ENCODE measurements around the gene TAF5L.

Gene TAF5L

DNA sequence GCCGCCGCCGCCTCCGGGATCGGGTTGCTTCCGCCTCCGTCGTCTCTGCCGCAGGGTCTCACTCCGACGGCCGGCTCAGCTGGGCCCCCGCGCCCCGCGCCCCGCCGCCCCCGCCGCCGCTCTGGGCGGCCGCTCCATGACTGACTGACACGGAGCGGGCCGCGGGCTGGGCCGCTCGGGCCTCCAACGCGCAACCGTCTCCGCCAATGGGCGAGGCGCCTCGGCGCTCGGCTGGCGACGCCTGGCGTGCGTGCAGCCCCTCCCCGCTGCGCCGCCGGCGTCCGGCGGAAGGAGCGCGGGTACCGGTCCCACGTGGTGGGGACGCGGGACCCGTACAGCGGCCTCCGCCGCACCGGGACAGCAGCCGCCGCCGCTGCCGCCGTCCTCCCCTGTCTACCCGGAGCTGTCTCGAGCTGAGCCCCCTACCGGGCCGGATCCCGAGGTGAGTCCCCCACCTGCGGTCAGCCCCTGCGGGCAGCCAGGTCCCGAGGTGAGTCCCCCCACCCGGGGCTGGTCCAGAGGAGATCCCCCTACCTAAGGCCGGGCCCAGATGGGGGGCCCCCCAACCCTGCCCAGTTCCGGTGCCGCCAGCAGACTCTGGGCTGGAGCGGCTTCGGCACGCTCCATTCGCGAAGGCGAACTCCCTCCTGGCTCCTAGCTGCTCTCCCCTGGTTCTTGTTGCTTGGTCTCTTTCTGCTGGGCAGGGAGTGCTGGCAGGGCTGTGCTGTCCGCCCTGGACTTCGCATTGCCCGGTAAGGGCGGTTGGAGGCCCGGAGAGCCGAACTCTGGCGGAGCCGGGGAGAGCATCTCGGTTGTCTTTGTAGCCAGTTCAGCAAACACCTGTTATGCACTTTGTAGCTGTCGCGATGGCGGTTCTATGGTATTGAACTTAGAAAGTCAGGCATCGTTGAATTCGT lies at the start of gene TAF5L, which contains the start of gene URB2:
Gene TAF5L, minus strand, starts transcription at position 208 of the 917 bp plus-strand sequence. CDS start 11,640 bp downstream, outside the sequence.
Gene URB2, plus strand, starts transcription at position 333 of the 917 bp plus-strand sequence. CDS start 1,387 bp downstream, outside the sequence.
- DNase-seq (ENCODE audit: low spot score) = peak; percentile 80

DNA sequence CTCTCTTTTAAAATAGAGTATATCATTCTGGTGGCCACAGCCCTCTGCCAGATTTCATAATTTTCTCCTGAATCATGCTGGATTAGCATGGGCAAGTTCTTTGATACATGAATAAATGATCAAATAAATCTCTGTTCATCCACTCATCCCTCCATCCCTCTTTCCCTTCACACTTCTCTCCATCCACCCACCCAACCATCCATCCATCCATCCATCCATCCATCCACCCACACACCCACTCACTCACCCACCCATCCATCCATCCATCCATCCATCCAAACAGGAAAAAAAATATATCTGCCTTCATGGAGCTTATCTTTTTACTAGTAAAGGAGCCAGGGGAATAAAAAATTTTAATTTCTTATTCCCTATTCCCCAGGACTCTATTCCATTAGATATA lies 49.5 kb upstream of the TAF5L start:
- no peak for DNase-seq (ENCODE audit: low spot score)

- DNase-seq (ENCODE audit: low spot score) = no peak
Measured at GRCh38 chr1:229674042-229674441, 48.1 kb upstream of the TAF5L start.

GRCh38 chr1:229672246-229672645 lies 46.3 kb upstream of the TAF5L start:
- DNase-seq (ENCODE audit: low spot score) = no peak

GRCh38 chr1:229671310-229671709 lies 45.4 kb upstream of the TAF5L start:
- DNase-seq (ENCODE audit: low spot score) = no peak

DNA sequence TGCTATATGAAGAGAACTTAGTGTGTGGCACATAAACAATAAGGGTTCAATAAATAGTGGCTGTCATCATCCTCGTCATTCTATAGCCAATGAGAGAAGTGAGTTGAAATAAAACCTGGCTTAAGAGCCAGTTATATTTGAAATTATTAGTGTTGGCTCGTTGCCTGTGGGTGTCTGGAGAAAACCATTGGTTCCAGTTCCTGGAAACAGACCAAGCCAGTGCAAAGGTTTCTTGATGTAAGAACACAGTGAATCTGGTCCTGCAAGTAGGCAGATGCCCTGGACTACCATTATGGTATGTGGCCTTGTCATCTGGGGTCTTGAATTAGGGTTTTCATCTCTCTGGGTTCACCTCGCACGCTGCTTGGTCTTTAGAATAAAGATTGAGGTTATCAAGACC lies 43.4 kb upstream of the TAF5L start:
- DNase-seq (ENCODE audit: low spot score) = no peak

DNA sequence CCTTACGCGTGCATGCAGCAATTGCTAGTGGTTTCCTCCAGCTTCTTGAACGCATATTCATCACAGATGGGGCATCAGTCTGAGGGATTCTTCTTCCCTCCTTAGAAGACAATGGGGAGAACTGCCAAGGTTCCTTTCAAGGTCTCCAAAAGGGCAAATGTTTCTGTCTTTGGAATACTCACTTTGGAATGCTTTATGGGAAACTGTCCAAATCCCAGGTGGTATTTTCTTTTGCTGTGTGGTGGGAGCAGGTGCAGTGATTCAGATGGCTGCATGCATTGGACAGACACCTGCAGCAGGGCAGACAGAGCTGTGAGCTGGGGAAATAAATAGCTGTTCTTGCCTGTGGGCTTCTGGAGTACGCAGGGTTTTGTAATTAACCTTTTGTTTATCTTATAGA lies 40.7 kb upstream of the TAF5L start:
- no peak for DNase-seq (ENCODE audit: low spot score)

DNA sequence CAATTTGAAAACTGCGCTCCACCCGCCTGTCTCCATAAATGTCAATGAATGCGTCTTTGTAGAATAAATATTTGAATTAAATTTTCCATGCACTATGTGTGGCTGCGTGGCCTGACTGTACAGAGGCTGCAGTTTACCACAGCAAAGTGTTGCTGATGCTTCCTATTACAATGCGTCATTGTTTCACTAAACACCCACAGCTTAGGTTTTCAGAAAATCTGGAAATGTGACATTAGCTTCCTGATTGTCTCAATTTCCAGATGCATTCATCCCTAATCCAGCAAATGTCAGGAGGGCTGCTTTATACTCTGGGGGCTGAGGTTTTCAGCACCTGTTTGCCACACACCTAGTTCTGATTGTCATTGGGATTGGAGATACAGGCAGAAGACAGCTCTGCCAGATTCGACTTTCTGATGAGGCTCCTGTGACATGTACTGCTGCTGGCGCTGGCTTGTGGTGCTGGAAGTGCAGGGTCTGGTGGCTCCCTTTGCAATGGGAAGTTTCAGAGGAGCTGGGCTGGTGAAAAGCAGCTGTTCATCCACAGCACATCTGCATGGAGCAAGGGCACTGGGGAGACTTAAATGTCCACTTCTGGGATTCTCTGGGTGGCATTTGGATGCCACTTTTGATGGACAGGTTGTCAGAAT lies 40.1 kb upstream of the TAF5L start:
- DNase-seq (ENCODE audit: low spot score) = no peak

DNA sequence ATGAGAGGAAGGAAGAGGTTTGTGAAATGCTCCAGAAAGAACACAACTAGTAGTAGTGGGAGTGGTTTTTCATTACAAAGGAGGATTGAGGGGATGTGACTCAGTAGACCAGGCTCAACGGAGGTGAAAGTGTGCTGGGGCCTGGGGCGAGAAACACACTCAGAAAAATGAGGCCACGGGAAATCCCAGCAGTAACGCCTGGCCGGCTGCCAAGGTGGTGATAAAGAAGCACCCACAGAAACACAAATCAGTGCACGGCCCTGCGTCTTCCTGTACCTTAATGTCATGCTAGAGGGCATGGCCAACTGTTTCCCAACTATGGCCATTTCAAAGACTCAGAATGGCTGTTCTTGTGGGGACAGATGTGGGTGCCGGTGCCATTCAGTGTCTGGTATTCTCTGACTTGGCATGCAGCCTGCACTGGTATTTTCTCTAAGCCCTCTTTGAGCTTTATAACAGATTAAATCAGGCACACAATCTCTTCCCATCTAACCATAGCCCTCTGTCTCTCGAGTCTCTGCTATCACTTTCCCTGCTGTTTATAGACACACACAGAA lies 38.3 kb upstream of the TAF5L start:
- peak; percentile 75 for DNase-seq (ENCODE audit: low spot score)

DNA sequence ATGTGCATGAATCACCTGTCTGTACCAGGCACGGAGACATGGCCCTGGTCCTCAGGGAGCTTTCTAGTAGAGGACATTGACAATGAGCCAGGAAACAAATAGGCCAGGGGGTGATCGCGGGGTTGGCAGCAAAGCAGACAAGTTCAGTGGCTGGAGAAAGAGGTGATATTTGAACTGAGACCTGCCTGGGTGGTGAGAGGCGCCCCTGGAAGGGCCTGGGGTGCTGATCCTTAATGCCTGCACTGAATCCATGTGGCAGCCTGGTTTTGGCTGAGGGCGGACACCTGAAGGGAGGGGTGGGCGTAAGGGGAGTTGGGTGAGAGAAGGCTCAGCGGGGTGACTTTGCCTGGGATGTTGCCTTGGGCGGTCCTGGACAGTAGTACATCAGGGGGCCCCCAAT lies 36.0 kb upstream of the TAF5L start:
- DNase-seq (ENCODE audit: low spot score) = no peak

DNA sequence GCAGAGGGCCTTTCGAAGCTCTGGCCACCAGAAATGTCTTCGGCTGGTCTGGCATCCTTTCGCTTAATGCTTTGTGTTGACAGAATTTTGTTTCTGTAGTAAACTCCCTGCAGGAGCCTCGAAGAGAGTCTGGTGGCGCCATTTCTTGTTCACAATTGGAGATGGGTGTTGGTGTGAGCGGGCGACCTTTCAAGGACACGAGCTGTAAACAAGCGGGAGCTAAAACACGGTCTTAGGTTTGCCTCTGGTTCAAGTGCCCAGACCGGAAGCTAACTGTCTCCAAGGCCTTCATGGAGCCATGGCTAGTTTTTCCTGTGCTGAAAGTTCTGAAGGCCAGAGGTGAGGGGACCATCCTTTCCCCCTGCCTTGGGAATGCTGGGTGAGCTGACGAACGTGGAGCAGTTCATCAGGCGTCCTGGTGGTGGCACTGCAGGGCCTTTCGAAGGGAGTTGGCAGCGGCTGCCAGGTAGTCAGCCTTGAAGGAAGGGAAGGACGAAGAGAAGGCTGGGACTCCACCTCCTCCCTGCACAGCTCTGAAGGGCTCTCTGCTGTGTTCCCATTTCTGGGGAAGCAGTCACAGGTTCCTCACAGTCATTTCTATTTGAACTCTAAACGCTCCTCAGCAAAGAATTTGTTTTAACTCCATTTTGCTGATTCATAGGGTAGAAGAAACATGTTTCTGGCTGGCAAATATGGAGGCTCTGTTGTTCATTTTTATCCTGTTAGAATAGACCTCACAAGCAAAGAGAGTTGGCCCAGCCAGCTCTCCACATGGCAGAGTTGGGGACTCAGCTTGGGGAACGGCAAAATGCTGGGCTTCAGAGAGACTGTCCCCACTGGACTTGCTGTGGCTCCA lies 35.3 kb upstream of the TAF5L start:
- peak; percentile 63 for DNase-seq (ENCODE audit: low spot score)

DNA sequence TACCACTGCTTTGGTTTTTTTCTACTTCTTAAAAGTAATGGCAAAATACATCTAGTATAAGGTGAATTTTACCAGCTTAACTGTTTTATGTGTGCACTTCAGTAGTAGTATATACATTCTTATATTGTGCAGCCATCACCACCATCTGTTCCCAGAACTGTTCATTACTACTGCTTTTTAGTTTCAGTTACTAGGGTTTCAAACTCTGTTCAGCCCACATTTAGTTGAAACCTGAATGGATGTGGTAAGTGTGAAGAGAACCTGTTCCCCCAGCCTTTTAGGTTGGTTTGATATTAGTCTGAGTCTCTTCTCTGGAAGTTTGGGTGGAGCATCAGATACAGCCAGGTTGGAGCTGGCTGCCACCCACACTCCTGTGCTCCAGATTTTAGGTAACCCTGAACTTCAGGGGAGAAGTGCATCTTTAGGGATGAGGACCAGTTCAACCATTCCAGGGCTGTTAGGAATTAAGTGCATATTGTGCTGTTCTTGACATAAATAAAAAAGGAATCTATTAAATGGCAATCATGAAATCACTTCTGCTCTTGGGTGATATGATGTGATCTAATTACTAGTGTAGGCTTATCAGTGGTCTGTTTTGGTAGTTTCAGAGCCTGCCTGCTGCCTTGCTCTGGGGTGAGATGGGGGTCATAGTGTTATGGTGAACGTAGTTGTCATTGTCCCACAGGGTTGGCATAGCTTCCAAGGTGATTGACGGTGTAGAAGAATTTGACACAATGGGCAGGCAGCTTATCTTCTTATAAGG lies 32.3 kb upstream of the TAF5L start:
- no peak for DNase-seq (ENCODE audit: low spot score)

GRCh38 chr1:229655781-229656180 lies 29.9 kb upstream of the TAF5L start:
- no peak for DNase-seq (ENCODE audit: low spot score)

DNA sequence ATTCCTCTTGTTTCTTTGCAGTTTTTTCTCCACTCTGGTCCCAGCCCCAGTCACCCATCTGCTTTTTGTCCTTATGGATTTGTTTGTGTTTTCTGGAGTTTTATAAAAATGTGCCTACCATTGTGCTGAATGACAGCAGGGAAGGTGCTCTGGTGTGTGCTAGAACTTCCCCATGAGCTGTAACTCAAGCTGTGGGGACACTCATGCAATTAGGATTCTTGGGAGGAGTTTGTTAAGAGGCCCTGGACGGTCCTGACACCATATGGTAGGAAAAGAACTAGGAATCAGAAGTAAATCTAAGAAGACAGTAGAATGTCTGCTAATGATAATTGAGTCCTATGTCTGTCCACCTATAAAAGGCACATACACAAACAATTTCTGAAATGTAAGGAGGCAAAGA lies 27.5 kb upstream of the TAF5L start:
- no peak for DNase-seq (ENCODE audit: low spot score)

DNA sequence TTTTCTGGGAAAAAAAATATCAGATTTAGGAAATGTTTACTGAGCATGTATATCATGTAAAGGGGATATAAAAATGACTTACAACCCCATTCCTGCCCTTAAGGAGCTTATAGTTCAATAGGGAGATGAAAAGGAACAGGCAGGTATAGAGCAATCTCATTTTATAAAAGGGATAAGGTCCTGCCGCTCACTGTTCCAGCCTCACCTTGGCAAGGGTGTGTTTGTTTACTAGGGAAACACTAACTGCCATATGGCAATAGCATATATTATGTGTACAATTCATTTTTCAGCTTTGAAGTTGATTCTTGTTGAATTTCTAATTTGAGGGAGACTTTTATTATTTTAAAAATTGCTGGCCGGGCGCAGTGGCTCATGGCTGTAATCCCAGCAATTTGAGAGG lies 25.6 kb upstream of the TAF5L start:
- DNase-seq (ENCODE audit: low spot score) = no peak

DNA sequence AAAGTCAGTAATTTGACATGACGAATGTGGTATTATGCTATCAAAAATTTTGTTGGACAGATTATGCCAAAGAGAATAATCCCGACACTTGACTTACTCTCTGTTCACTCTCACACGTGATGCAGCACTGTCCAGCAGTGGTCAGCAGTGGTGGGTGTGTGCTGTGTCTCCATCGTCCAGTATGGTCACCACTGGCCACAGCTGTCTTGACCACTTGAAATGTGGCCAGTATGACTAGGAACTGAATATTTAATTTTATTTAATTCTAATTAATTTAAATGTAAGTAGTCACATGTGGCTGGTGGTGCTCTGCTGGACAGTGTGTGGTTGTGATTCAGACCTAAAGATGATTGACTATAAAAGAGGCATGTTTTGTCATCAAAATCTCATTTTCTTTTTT lies 24.1 kb upstream of the TAF5L start:
- DNase-seq (ENCODE audit: low spot score) = no peak

DNA sequence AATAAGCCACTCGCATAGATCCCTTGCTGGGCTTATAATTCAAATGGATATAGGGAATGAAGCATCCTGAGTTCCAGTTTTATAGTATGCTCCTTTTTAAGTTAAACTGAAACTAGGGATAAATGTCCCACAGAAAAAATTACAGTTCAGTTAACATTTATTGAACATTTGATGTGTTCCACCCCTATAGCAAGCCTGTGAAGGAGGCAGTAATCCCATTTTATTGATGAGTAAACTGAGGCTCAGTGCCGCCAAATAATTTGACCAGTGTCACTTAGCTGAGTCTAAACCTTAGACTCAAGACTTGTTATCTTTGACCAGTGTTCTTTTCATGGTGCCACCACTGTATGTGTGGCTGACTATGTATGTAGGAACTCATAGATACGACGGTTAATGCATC lies 22.5 kb upstream of the TAF5L start:
- no peak for DNase-seq (ENCODE audit: low spot score)

DNA sequence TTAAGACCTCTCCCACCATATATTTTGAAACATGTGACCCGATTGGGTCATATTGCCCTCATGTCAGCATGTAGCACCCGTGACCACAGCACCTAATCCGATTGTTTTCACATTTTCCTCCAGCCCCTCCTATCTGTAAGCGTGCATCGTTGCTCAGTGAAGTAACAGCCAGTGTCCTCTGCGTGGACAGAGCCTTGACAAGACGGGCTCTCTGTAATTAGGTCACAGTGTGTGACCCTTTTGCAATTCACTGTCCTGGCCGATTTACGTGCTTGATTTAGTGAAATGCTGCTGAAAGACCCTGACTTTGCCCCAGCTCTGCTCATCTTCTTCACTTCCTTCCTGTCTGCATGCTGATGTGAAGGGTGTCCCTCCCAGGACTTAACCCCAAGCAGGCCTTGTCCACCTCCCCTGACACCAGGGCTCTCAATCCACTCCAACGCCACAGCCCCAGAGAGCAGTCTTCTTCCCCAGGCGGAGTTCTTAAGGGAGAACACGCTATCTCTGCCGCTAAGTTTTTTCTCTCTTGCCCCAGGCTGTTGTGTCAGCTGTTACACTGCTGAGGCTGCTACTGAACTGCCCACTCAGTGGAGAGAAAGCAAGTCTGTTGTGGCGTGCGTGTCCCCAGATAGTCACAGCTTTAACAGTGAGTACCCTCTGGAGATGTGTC lies 19.5 kb upstream of the TAF5L start:
- DNase-seq (ENCODE audit: low spot score) = no peak

- no peak for DNase-seq (ENCODE audit: low spot score)
Measured at GRCh38 chr1:229643996-229644745, 18.2 kb upstream of the TAF5L start.

GRCh38 chr1:229642970-229643369 lies 17.0 kb upstream of the TAF5L start:
- no peak for DNase-seq (ENCODE audit: low spot score)

All from kidney capillary endothelial cell (primary cell).